Thyroid gland (tissue), 4 donors: Measurements from ENCODE around the gene AQP3. TPM values are rescaled to one million over a fixed set of nuclear protein-coding genes. Genes with fewer than 3 reads are reported as not detected.

Experiments
- DNase-seq, 2 donors: peaks; one replicate each; pipeline ENCODE4 v3.0.0-alpha.2; 2019
- H3K27ac ChIP-seq, 3 donors: fragments of 200-600 bp; sonication (generic); 1 replicate in 2 of 3; 2 replicates in 1 of 3; pipeline ENCODE4 v1.5.1; 2016 to 2019; ENCODE audit warnings: mild to moderate bottlenecking in 1 of 3, moderate library complexity in 1 of 3
- H3K27me3 ChIP-seq: fragments of 200-600 bp; sonication (generic); one replicate; pipeline ENCODE4 v1.5.1; 2019
- H3K36me3 ChIP-seq, 2 donors: fragments of 200-600 bp; sonication (generic); one replicate each; pipeline ENCODE4 v1.5.1; 2016 to 2019
- H3K4me1 ChIP-seq, 2 donors: fragments of 200-600 bp; sonication (generic); one replicate each; pipeline ENCODE4 v1.5.1; 2017 to 2019
- H3K4me3 ChIP-seq, 3 donors: fragments of 200-600 bp; sonication (generic); replicated peaks in 1 of 3; 1 replicate in 2 of 3; 2 replicates in 1 of 3; pipeline ENCODE4 v1.5.1; 2016; ENCODE audit warnings: mild to moderate bottlenecking in 1 of 3
- H3K9me3 ChIP-seq: fragments of 200-600 bp; sonication (generic); one replicate; pipeline ENCODE4 v1.5.1; 2017
- POLR2A ChIP-seq, 2 donors: fragments of 450-650 bp; IDR thresholded peaks; one replicate each; pipeline ENCODE4 v1.6.1; 2017; ENCODE audit warnings: antibody characterized with exemption in 2 of 2, mild to moderate bottlenecking in 2 of 2, moderate library complexity in 1 of 2
- WGBS, 2 donors: methylation state at CpG; one replicate each; pipeline ENCODE4 v1.1.5; 2017; 5-methylcytosine and 5-hydroxymethylcytosine counted together
- intact Hi-C: fragments of 100-400 bp; cut with DNase I; formaldehyde crosslinking; loops from one replicate; pipeline ENCODE4 v1.15.1; 2023
- total RNA-seq, 4 donors: library from RNA; depleted of rRNA; stranded (reverse); fragments of >200 nt; gene quantifications; one replicate each; pipeline ENCODE4 v1.2.3, GENCODE V29; 2016
- TF ChIP-seq, protein P1 (sequence below), 6 experiments: fragments of 200-600 bp in 3 of 6; fragments of 450-650 bp in 3 of 6; sonication (generic) in 3 of 6; IDR thresholded peaks; one replicate each; pipeline ENCODE4 v1.5.1; 2016 to 2019; ENCODE audit warnings: antibody characterized with exemption in 6 of 6, mild to moderate bottlenecking in 2 of 6, inconsistent platforms in 1 of 6, moderate library complexity in 1 of 6

The AQP3 gene
- total RNA-seq, 4 donors from 2014 or later, result 1.0 to 4.3 (median 2.5) TPM

DNA sequence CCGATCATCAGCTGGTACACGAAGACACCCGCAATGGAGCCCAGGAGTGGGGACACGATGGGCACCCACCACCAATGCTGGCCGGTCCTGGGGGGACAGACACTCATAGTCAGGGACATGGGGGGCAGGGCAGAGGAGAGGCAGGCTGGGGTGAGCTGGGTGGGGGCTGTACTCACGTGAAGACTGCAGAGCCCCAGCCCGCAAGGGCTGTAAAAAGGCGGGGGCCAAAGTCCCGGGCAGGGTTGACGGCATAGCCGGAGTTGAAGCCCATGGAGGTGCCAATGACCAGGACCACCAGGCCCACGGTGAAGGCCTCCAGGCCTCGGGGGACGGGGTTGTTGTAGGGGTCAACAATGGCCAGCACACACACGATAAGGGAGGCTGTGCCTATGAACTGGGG, 5.3 kb downstream of the AQP3 start:
- Histone ChIP-seq H3K36me3 (no peaks in the 10 kb centered on the region), H3K9me3 (no peaks in the 10 kb centered on the region), H3K4me1 (peaks cover 3 to 26% of the 10 kb centered on the region in 2 donors), H3K4me3 (no peak overlapping the region), H3K27me3 (no peaks in the 10 kb centered on the region), H3K27ac (no peak overlapping the region)
- intact Hi-C loops, result no loop called here
- WGBS, 2 donors, result 95 to 100% methylated on average over 10 to 12 of the region's 15 CpGs
- no peak for DNase-seq
- TF ChIP-seq POLR2A (IDR thresholded peaks at IDR 0.05), result no peak
- TF ChIP-seq, protein P1, sequence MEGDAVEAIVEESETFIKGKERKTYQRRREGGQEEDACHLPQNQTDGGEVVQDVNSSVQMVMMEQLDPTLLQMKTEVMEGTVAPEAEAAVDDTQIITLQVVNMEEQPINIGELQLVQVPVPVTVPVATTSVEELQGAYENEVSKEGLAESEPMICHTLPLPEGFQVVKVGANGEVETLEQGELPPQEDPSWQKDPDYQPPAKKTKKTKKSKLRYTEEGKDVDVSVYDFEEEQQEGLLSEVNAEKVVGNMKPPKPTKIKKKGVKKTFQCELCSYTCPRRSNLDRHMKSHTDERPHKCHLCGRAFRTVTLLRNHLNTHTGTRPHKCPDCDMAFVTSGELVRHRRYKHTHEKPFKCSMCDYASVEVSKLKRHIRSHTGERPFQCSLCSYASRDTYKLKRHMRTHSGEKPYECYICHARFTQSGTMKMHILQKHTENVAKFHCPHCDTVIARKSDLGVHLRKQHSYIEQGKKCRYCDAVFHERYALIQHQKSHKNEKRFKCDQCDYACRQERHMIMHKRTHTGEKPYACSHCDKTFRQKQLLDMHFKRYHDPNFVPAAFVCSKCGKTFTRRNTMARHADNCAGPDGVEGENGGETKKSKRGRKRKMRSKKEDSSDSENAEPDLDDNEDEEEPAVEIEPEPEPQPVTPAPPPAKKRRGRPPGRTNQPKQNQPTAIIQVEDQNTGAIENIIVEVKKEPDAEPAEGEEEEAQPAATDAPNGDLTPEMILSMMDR (IDR thresholded peaks at IDR 0.05), result no peak

DNA sequence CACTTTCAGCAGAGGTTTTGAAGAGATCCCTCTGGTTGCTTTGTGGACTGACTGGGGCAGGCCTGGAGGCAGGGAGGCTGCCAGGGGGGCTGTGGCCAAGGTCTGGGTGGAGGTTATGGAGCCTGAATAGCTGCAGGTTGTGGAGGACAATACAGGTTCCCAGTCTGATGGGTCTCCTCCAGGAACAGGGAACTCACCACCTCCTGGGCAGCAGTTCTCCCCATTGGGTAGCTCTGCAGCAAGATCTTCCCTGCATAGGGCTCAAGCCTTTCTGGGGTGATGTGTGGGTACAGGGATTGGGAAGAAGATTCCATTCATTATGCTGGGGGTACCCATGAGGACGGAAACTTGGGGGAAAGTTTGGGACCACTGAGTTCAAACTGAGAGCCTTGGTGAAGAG, 6.8 kb downstream of the AQP3 start:
- TF ChIP-seq POLR2A (IDR thresholded peaks at IDR 0.05), result no peak
- TF ChIP-seq, protein P1 (IDR thresholded peaks at IDR 0.05), result no peak
- Histone ChIP-seq H3K4me3 (no peak overlapping the region), H3K4me1 (peaks cover 3 to 14% of the 10 kb centered on the region in 2 donors), H3K27me3 (no peaks in the 10 kb centered on the region), H3K36me3 (no peaks in the 10 kb centered on the region), H3K27ac (no peak overlapping the region), H3K9me3 (no peaks in the 10 kb centered on the region)
- 93 to 100% methylated on average over 1 of the region's 1 CpG for WGBS, 2 donors
- no peak for DNase-seq
- intact Hi-C loops, result no loop called here

DNA sequence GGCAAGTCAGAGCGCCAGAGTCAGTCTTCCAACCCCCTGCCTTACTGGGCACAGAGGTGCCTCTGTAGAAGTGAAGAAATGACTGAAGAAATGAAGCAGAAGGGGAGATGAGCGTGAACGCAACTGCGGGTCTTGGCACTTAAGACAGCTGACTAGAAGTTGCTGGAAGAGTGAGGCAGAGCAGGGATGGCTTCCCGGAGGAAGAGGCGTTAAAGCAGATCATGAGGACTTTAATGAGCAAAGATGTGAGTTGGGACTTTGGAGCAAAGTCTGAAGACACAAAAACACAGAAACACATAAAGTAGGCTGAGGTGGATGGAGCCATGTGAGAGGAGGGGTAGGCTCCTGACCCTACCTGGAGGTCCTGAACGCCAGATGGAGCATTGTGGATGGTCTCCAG, 7.2 kb downstream of the AQP3 start:
- no peak overlapping the region for H3K27ac ChIP-seq
- no peaks in the 10 kb centered on the region for H3K27me3 ChIP-seq
- intact Hi-C loops, result no loop called here
- WGBS, 2 donors, result 85 to 89% methylated on average over 7 of the region's 7 CpGs
- TF ChIP-seq, protein P1 (IDR thresholded peaks at IDR 0.05), result no peak
- no peak for TF ChIP-seq POLR2A (IDR thresholded peaks at IDR 0.05)
- DNase-seq, result no peak
- no peak overlapping the region for H3K4me3 ChIP-seq
- no peaks in the 10 kb centered on the region for H3K36me3 ChIP-seq
- no peaks in the 10 kb centered on the region for H3K9me3 ChIP-seq
- peaks cover 0 to 10% of the 10 kb centered on the region in 2 donors for H3K4me1 ChIP-seq

DNA sequence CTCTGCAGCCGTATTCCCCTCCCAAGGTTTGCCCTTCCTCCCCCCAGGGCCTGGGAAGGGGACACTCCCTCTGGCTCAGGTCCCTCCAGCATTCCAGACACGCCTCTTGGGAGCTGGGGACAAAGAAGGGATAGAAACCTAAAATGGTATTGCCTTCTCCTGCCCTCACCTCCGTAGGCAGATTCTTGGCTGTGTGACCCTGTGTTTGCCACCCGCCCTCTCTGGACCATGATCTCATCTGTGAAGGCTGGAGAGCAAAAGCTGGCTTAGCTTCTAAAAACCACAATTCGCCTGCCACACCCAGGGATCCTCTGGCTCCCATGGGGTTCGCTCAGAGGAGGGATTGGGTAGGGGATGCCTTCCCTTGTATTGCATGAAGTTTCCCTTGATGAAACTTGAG, 7.7 kb downstream of the AQP3 start:
- DNase-seq, result no peak
- Histone ChIP-seq H3K36me3 (no peaks in the 10 kb centered on the region), H3K9me3 (no peaks in the 10 kb centered on the region), H3K4me3 (no peak overlapping the region), H3K27ac (no peak overlapping the region), H3K4me1 (peaks cover 4 to 11% of the 10 kb centered on the region in 2 donors), H3K27me3 (no peaks in the 10 kb centered on the region)
- WGBS, 2 donors, result 75 to 83% methylated on average over 5 to 6 of the region's 6 CpGs
- intact Hi-C loops, result no loop called here
- no peak for TF ChIP-seq POLR2A (IDR thresholded peaks at IDR 0.05)
- TF ChIP-seq, protein P1 (IDR thresholded peaks at IDR 0.05), result no peak

DNA sequence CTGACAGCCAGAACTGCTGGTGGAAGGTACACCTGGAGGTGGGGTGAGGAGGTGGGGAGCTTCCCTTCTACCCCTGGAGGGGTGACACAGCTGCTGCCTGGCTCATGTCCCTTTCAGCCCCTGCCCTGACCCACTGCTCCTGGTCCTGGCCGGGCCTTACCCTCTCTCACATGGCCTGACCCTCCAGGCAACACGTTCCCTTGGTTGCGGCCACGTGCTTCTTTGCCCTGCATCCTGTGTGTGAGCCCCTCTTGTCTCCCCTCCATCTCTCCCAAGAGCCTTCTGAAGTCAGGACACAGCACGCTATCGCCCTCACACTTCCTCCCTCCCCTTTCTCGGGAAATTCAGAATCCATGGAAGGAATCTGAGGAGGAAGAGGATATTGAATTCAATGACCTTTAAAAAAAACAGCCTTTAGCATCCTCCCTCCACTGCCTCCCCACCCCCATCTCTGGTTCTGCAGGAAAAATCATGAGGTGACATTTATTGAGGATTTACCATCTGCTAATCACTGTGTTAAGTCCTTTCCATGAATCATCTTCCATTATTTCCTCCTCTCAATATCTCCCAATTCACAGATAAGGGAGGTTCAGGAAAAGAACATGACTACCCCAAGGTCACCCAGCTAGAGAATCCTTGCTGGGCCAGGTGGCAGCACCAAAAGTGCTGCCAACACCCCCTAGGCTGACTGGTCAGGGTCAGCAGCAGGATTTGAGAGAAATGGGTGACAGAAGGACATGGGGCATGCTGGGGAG, 8.3 kb downstream of the AQP3 start:
- no peak for TF ChIP-seq POLR2A (IDR thresholded peaks at IDR 0.05)
- TF ChIP-seq, protein P1 (IDR thresholded peaks at IDR 0.05), result no peak

More for the DNA sequence above, 8.3 kb downstream of the AQP3 start:
- Histone ChIP-seq H3K27me3 (no peaks in the 10 kb centered on the region), H3K4me1 (peaks cover 8 to 16% of the 10 kb centered on the region in 2 donors), H3K4me3 (no peak overlapping the region), H3K27ac (no peak overlapping the region), H3K9me3 (no peaks in the 10 kb centered on the region), H3K36me3 (no peaks in the 10 kb centered on the region)
- intact Hi-C loops, result no loop called here
- 57 to 78% methylated on average over 7 of the region's 7 CpGs for WGBS, 2 donors
- no peak for DNase-seq
